NCI-H524 treated with DMSO at 0.1 percent for 48 hours (cell line): ENCODE data around the gene PANK4.
"Not testable (repeated sequence)": the region's sequence is repeated elsewhere in the genome, so short reads cannot be mapped to it uniquely, and the experiment has no call there.

Source experiments
- DNase-seq: peaks from one replicate; lab custom pipeline; 2025; lab: John Stamatoyannopoulos, UW

The PANK4 gene

DNA sequence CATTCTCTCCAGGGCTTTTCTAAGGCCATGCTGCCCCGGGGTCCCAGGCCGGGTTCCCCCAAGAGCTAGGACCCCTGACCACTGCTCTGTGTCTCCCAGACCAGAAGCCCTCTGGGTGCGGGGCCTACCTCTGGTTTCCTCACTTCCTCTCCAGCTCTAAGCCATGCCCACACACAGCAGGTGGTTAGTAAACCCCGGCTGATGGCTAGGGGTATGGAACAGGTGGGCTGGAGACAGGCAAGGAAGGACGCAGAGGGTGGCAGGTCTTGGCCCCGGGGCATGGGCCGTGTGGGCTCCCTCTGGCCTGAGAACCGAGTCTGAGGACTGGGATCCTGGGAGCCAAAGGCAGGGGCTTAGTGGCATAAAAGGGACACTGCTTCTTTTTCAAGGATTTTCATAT lies 66.2 kb downstream of the PANK4 start:
- DNase-seq = no peak

DNA sequence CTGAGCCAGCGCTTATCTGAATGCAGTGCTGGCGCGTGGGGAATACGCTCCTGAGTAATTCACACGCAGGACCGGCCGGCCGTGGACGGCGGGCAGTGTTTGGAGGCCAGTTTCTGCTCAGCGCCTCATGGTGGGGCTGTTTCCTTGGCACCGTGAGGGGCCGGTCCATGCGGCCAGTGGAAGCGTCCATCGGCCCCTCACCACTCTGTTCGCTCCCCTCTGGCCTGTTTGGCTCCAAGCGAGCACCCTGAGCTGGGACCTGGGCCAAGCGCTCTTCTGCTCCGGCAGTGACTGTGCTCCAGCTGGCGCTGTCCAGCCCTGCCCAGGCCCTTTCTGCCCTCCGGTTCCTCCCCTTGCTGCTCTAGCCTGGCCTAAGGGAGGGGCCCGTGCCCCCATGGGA lies 66.6 kb downstream of the PANK4 start:
- DNase-seq = no peak

DNA sequence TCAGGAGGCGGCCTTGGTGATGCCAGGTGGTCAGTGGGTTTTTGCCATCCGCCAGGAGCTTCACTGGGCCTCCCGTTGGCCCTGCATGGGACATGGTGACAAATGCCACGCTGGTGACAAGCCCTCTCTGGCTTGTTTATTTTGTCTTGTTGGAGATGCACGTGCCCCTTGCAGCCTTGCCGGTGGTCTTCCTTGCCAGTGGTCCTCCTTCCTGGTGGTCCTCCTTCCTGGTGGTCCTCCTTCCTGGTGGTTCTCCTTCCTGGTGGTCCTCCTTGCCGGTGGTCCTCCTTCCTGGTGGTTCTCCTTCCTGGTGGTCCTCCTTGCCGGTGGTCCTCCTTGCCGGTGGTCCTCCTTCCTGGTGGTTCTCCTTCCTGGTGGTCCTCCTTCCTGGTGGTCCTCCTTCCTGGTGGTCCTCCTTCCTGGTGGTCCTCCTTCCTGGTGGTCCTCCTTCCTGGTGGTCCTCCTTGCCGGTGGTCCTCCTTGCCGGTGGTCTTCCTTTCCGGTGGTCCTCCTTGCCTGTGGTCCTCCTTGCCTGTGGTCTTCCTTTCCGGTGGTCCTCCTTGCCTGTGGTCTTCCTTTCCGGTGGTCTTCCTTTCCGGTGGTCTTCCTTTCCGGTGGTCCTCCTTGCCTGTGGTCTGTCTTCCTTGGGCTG lies 67.2 kb downstream of the PANK4 start:
- DNase-seq = not testable (repeated sequence)

DNA sequence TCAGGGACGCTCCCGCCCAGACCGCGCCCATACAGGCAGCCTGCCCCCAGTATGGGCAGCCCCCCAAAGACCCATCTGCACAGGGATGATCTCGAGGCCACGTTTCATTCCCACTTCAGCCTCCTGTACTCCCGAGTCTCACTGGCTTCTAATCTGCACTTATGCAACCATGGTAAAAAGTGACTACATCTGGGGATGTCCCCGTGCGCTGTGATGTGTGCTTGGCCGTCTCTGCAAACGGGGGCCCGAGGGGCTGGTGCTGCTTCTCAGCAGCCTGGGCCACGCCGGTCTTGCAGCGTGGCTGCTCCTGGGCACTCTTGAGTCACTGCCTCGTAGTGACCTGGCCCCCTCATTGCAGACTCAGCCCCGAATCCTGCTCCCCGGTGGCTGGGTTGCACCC lies 67.7 kb downstream of the PANK4 start:
- DNase-seq = no peak
